ENCODE measurements around the gene SMIM32.

- TF ChIP-seq, protein P1, sequence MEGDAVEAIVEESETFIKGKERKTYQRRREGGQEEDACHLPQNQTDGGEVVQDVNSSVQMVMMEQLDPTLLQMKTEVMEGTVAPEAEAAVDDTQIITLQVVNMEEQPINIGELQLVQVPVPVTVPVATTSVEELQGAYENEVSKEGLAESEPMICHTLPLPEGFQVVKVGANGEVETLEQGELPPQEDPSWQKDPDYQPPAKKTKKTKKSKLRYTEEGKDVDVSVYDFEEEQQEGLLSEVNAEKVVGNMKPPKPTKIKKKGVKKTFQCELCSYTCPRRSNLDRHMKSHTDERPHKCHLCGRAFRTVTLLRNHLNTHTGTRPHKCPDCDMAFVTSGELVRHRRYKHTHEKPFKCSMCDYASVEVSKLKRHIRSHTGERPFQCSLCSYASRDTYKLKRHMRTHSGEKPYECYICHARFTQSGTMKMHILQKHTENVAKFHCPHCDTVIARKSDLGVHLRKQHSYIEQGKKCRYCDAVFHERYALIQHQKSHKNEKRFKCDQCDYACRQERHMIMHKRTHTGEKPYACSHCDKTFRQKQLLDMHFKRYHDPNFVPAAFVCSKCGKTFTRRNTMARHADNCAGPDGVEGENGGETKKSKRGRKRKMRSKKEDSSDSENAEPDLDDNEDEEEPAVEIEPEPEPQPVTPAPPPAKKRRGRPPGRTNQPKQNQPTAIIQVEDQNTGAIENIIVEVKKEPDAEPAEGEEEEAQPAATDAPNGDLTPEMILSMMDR (IDR thresholded peaks at IDR 0.05) = no peak
- TF ChIP-seq POLR2A (IDR thresholded peaks at IDR 0.05) = no peak
Observed at GRCh38 chr5:136198453-136198852, 5.5 kb upstream of the SMIM32 start.

All from adrenal gland (tissue), 5 donors.